AG04449 (cell line): ENCODE results near the gene SPEG.

Experiments
- CTCF ChIA-PET: fragments of 350-600 bp; formaldehyde crosslinking; extraction: SDS; loops from one replicate; lab custom pipeline; 2021; ENCODE audit warnings: antibody characterized with exemption; lab: Yijun Ruan, JAX
- POLR2A ChIA-PET: fragments of 400-600, 350-600 bp; formaldehyde crosslinking; extraction: SDS; loops from one replicate; lab custom pipeline; 2020; ENCODE audit warnings: antibody characterized with exemption, inconsistent platforms; lab: Yijun Ruan, JAX
- DNase-seq: peaks from one replicate; pipeline ENCODE4 v3.0.0-alpha.2; 2010; ENCODE audit warnings: low read depth, low spot score
- H3K4me3 ChIP-seq: 2 replicates; pipeline ENCODE4 v1.5.1; 2011; ENCODE audit warnings: low read depth, mild to moderate bottlenecking, control low read depth, low read length
- CTCF ChIP-seq: IDR thresholded peaks from one replicate; pipeline ENCODE4 v1.5.1; 2011; ENCODE audit warnings: mild to moderate bottlenecking, moderate library complexity, low read length, control low read depth, inconsistent platforms; ENCODE audit not compliant: insufficient read depth; ENCODE audit errors: missing control alignments

The SPEG gene

GRCh38 chr2:219443697-219444023, 9.0 kb downstream of the SPEG start:
- no peak for TF ChIP-seq CTCF
- peak overlapping the region; percentile 15 for H3K4me3 ChIP-seq
- POLR2A ChIA-PET: no interaction called here
- no peak for DNase-seq
- CTCF ChIA-PET: interaction anchor here (0.7 to 4.2 kb wide), 6 partner anchors 10 to 86 kb away, joined by 3 to 21 read pairs (median 6); no protein-coding TSS in a partner anchor

- peak overlapping the region; percentile 3; the same call in 1 of the 2 replicates for H3K4me3 ChIP-seq
- DNase-seq: no peak
- POLR2A ChIA-PET: interaction anchor here (1.8 kb wide), 1 partner anchor 9 kb away, joined by 8 read pairs; no protein-coding TSS in a partner anchor
- TF ChIP-seq CTCF: no peak
- CTCF ChIA-PET: interaction anchor here (0.9 to 4.2 kb wide), 8 partner anchors 11 to 85 kb away, joined by 3 to 21 read pairs (median 6); no protein-coding TSS in a partner anchor
Observed at GRCh38 chr2:219444566-219445091, 10.0 kb downstream of the SPEG start.

- CTCF ChIA-PET: interaction anchor here (0.9 to 4.2 kb wide), 6 partner anchors 11 to 85 kb away, joined by 3 to 21 read pairs (median 6); no protein-coding TSS in a partner anchor
- peak overlapping the region; percentile 29 for H3K4me3 ChIP-seq
- no peak for DNase-seq
- POLR2A ChIA-PET: interaction anchor here (1.0 to 1.8 kb wide), 2 partner anchors 8 to 11 kb away, joined by 3 to 8 read pairs; no protein-coding TSS in a partner anchor
- no peak for TF ChIP-seq CTCF
Observed at GRCh38 chr2:219445220-219445640, 10.6 kb downstream of the SPEG start.

GRCh38 chr2:219446101-219446504, 11.5 kb downstream of the SPEG start:
- ChIA-PET POLR2A (interaction anchor here (0.6 to 1.8 kb wide), 4 partner anchors 10 to 160 kb away, joined by 3 to 5 read pairs (median 3); no protein-coding TSS in a partner anchor), CTCF (interaction anchor here (0.7 to 3.4 kb wide), 8 partner anchors 11 to 151 kb away, joined by 3 to 13 read pairs (median 3); partner anchors contain the start of genes GMPPA and SPEG)
- H3K4me3 ChIP-seq: peak overlapping the region; percentile 8; the same call in 1 of the 2 replicates
- DNase-seq: no peak
- no peak for TF ChIP-seq CTCF

GRCh38 chr2:219446689-219447088, 12.0 kb downstream of the SPEG start:
- no peak overlapping the region for H3K4me3 ChIP-seq
- TF ChIP-seq CTCF: no peak
- POLR2A ChIA-PET: interaction anchor here (0.6 to 1.8 kb wide), 4 partner anchors 10 to 161 kb away, joined by 3 to 5 read pairs (median 4); no protein-coding TSS in a partner anchor
- CTCF ChIA-PET: interaction anchor here (0.6 to 3.4 kb wide), 13 partner anchors 10 to 152 kb away, joined by 3 to 13 read pairs (median 3); partner anchors contain the start of genes GMPPA and SPEG
- DNase-seq: no peak

GRCh38 chr2:219447242-219448098, 12.8 kb downstream of the SPEG start:
- ChIA-PET POLR2A (interaction anchor here (0.7 to 1.8 kb wide), 3 partner anchors 10 to 39 kb away, joined by 3 to 5 read pairs (median 4); no protein-coding TSS in a partner anchor), CTCF (interaction anchor here (0.7 to 3.4 kb wide), 11 partner anchors 11 to 86 kb away, joined by 3 to 13 read pairs (median 3); partner anchors contain the start of genes GMPPA and SPEG)
- no peak for DNase-seq
- H3K4me3 ChIP-seq: no peak overlapping the region
- TF ChIP-seq CTCF: no peak
